ENCODE measurements around the gene PWWP2B.

PWWP2B gene

DNA sequence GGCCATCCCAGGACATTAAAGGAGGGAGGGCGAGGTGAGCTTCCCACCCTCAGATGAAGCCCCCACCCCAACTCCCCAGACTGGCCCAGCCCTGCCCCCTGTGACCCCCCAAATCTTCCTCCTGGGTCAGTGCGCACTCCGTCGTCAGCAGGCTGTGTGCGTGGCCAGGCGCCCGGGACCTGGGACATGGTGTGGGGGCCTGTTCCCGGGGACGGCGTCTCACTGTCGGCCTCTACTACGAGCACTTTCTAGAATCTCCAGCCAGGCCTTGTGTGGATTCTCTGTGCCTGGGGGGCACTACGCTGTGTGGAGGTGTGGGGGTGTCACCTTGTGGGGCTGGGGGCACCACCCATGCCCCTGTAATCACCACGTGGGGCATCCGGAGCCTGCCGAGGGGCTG is 9.8 kb downstream of the PWWP2B start:
- DNase-seq (ENCODE audit: low read depth in 1 of 2, low spot score in 1 of 2), result no peak

DNA sequence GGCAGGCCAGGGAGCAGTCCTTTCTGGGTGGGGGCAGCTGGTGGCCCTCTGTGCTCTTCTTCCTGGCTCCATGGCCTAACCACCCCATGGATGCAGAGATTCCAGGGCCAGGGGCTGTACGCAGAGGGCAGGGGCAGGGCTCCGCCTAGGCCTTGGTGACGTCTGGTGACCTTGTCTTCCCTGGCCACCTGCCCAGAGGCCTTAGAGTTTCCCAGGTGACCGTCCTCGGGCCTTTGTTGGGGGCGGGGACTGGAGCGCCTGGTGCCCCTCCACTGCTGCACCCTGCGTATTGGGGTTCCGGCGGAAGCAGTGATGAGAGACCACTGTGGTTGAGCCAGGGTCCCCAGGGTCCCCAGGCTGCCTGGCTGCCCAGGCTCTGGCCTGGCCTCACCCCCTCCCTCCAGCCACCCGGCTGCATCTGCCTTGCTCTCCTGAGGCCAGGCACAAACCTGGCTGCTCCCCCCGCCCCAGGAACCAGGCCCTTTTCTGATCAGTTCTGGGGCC is 10.3 kb downstream of the PWWP2B start:
- DNase-seq (ENCODE audit: low read depth in 1 of 2, low spot score in 1 of 2), result no peak

DNA sequence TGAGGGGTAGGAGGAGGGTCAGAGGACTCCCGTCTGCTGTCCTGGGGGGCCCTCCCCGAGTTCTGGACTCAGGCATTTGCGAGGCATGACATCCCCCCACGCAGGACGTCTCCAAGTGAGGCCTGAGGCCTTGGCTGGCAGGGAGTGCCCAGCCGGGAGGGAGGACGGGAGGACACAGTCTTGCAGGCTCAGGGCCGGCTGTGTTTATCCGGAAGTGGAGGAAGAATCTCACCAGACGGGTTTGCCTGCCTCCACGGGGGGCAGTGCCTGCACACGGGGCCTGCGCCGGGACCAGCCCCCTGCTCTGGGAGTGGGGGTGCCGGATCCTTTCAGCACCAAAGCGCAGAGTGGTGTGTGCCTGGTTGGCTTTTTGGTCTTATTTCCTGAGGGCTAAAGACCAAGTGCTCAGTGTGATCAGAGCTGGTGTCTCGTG is 10.9 kb downstream of the PWWP2B start:
- no peak for DNase-seq (ENCODE audit: low read depth in 1 of 2, low spot score in 1 of 2)

DNA sequence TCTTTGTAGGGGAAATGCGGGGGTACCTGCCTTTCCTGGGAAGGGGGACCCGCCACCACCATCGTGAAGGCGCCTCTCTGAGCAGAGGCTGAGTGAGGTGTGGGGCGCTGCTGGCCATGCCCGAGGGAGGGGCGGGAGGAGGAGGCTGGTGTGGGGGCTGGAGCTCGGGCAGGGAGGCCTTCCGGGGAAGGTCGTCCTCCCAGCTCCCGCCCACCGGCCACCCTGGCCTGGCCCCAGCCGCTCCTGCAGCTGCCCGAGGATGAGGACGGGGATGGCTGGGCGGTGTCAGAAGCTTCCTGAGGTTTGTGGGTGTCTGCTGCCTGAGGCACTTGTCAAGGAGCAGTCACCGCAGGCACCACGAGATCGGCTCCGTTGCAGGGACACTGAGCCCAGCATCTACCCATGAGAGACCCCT is 11.4 kb downstream of the PWWP2B start:
- DNase-seq (ENCODE audit: low read depth in 1 of 2, low spot score in 1 of 2), result no peak

DNA sequence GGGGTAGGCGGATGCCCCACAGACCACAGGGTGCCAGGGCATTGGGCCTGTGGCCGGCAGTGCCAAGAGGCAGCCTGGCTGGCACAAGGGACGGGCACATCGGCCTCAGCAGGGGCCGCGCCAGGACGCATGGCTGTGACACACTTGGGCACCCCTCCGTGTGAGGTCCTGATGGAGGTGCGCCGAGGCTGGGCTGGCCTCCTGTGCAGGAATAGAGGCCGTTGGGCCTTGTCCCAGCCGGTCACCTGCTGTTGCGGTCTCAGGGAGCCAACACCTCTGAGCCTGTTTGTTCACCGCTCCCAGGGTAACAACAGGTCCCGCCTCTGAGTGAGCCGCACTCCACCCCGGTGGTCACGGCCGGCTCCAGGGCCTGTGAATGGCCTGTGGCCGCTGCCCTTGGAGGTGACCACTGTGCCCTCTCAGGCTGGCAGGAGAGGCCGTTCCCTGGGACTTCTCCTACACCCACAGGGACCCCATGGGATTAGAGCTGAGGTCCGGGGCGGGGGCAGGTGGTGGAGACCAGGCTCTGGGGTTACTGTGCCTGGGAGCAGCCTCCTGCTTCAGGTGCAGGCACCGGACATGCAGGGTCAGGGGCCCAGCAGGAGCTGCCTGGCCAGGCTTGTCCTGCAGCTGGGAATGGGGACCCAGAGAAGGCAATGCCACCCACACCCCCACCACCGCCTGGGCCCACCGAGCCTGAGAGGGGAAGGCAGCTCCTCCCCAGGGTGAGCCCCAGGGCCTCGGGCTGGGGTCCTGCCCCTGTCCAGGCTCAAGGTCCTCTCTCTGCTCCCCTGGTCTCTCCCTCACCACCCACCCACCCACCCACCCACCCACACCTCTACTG is 12.0 kb downstream of the PWWP2B start:
- no peak for DNase-seq (ENCODE audit: low read depth in 1 of 2, low spot score in 1 of 2)

DNA sequence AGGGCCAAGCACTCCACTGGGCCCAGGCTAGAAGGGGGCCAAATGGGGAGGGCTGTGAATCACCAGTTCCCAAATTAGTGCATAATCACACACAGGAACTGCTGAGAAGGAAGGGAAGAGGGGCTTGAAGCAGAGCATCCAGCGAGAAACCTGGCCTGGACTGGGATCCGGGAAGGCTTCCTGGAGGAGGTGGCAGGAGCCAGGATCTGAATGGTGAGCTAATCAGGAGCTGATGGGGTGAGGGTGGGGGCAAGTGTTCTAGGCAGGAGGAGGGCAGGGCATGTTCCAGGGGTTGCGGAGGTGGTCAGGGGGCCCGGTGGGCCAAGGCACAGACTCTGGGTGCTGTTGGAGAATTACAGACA is 12.6 kb downstream of the PWWP2B start:
- DNase-seq (ENCODE audit: low read depth in 1 of 2, low spot score in 1 of 2), result no peak

DNA sequence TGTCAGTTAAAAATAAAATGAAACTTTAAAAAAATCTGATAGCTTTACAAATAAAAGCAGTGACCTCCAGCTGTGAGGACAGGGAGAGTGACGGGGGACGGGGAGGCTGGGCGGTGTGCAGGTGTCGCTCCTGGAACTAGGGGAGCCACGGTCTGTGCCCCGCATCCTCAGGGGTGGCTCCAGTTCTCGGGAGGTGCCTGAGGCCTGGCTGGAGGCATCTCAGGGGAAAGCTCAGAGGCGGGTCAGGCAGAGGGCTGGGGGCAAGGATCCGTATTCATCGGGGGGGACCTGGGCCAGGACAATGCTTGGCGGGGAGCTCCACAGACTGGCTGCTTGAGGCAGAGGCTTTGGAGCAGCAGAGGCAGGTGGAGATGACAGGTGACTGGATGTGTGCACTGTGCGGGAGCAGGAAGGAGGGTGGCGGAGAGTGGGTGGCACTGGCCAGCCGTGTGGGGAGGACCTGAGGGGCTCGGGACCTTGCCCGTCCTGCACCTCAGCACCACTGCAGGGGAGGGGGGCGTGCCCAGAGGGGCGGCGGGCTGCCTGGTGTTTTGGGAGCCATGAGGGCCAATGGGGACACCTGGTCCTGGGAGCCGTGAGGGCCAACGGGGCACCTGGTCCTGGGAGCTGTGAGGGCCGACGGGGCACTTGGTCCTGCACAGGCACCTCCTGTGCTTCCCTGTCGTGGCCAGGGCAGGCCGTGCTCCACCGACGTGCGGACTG is 13.2 kb downstream of the PWWP2B start:
- no peak for DNase-seq (ENCODE audit: low read depth in 1 of 2, low spot score in 1 of 2)

DNA sequence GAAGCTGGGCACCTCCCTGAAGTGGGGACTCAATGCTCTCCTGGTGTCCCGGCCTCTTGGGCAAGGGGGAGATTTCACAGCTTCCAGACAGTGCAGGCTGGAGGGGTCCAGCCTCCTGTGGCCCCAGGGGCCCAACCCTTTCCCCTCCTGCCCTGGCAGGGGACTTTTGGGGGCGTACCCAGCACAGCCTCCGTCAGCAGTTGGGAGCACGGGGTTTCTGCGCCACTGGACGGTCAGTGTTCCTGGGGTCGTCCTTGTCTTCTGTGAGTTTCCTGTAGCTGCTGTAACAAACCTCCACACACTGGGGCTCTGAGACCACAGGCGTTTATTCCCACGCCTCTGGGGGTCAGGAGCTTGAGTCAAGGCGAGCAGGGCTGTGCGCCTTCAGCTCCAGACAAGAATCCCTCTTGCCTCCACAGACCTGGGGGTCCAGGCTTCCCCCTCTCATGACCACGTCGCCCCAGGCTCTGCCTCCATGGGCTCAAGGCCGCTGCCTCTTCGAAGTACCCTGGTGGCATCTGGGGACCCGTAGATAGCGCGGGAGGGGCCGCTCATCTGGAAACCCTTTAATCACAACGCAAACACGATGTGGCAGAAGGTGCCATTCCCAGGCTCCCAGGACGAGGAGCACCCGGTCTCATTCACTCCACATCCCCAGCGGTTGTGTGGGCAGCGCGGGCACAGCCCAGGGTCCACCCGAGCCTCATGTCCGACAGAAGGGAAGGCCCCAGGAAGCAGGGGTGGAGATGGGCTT is 14.0 kb downstream of the PWWP2B start:
- DNase-seq (ENCODE audit: low read depth in 1 of 2, low spot score in 1 of 2), result no peak

DNA sequence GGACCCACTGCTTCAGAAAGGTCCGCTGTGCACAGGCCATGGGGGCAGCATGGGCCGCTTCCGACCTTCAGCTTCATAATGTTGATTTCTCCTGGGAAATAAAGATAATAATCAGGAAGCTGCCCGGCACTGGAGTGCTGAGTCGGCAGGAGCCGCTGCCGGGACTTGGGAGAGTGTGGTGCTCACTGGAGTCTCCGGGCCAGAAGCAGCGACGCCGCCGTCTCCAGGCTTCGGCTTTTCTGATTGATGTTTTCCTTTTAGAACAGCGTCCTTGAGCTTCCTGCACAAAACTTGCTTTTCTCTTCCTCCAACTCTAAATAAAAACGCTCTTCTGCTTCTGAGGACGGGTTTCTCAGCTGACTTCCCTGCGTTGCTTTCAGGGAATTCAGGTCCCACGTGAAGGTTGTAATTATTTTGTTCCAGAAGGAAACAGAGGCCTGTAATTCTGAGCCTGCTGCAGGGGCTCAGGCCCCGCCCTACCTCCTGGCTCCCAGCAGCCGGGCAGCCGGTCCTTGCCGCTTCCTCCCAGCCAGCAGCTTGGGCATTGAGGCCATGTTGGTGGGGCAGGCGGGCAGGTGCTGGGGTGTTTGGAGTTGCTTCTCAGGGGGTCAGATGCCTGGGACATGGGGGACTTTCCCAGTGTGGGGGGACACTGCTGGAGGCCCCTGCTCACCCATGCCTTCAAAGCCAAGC is 14.7 kb downstream of the PWWP2B start:
- DNase-seq (ENCODE audit: low read depth in 1 of 2, low spot score in 1 of 2), result no peak

DNA sequence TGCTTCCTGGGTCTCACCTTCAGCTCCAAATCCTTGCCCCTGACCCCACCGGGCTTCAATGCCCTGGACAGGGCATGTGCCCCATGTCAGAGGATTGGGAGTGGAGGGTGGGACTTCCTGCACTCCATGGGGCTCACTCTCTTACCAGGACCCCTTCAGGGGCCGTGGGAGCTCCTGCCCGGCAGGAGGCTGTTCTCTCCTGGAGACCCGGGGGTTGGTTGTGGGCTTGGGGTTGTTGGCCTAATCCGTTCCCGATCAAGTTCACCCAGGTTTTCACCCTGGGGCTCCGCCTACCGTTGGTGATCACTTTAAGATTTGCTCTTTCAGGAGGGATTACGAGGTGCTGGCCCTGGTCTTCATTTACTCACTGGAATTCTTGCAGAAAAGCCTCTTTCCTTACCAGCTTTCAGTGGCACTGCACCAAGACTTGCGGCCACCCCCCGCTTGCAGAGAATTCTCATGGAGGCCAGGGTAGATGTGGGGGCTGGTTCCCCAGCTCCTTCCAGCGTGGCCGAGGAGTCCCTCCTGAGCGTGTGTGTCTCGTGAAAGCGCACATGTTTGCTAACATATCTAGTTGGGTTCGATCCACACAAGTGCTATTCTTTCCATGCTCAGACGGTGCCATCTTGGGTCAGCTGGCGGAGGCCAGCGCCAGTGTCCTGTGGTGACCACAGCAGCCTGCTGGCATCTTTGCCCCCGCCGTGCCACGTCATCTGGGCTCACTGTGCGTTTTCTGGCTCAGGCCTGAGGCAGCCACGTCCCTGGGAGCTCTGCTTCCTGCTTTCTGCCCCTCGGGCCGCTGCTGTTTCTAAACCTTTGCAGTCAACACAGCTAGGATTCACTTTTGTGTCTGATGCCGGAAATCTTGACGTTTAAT is 15.6 kb downstream of the PWWP2B start:
- DNase-seq (ENCODE audit: low read depth in 1 of 2, low spot score in 1 of 2), result no peak

DNA sequence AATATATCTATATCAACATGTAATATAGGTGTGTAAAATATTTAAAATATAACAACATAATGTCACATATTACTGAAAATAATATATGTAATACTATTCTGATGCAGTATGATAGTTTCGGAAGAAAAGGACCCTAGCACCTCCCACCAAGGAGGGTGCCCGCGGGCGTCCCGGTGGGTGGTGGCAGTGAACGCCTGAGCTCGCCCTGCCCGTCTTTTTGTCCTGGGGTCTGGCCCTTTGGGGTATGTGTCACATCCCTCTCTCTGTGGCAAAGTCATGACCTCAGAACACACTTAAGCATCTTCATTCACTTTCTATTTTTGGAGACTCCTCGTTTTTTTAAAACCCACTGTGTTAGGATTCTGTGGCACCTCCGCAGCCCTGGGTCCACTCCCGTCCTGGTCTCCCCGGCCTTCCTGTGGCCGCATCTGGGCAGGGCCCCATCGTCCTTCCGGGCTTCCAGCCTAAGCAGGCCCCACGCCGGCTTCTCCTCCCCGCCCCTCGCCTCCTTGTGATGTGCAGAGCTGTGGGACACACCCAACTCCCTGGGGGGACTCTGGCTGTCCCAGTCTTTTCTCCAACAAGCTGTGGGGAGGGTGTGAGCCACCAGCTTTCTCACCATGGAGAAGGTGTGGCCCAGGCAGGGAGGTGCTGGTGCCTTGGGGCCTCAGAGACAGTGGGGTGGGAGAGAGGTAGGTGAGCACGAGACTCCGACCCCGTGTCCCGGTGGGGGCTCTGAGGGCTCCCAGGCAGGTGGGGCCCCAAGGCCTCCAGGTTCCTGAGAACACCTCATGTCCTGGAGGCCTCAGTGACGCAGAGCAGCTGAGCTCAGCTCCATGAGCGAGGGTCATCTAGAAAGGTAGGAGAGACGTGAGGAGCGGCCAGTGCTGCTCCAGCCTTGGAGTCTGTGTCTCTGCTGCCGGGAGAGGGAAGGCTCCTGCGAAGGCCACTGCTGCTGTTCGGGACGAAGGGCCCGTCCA is 16.5 kb downstream of the PWWP2B start:
- DNase-seq (ENCODE audit: low read depth in 1 of 2, low spot score in 1 of 2), result no peak

DNA sequence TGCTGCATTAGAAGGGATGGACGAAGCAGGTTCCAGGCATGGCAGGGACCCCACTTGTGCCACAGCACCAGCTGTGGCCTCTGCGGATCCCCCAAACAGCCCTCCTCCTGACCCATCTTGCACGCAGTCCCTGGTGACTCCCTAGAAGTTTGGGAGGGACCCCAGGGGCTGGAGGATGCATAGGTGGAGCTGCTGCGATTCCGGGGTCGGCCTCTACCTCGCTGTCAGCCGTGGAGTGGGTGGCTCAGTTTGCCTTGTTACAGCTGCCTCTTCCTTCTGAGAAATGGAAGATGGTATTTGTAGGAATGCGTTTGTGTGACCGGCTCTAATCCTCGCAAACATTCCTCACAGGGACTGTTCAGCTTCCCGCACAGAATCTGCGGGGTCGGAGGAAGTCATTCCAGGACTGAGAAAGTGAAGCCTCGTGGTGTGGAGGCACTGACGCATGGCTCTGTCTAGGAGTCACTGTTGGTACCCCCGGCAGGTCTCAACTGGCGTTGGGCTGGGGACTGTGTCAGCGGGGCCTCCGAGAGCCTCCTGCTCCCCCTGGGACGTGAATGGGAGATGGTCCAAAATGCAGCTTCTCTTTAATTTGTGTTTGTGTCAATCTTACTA is 17.5 kb downstream of the PWWP2B start:
- no peak for DNase-seq (ENCODE audit: low read depth in 1 of 2, low spot score in 1 of 2)

DNA sequence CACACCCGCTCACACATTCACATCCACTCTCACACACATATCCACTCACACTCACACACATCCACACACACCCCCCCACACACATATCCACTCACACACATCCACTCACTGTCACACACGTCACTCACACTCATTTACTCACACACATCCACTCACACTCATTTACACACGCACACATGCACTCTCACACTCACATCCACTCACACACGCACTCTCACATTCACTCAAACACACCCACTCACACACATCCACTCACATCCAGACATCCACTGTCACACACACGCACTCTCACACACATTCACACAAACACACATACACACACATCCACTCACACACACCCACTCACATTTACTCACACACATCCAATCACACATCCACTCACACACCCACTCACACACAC is 18.3 kb downstream of the PWWP2B start:
- no peak for DNase-seq (ENCODE audit: low read depth in 1 of 2, low spot score in 1 of 2)

DNA sequence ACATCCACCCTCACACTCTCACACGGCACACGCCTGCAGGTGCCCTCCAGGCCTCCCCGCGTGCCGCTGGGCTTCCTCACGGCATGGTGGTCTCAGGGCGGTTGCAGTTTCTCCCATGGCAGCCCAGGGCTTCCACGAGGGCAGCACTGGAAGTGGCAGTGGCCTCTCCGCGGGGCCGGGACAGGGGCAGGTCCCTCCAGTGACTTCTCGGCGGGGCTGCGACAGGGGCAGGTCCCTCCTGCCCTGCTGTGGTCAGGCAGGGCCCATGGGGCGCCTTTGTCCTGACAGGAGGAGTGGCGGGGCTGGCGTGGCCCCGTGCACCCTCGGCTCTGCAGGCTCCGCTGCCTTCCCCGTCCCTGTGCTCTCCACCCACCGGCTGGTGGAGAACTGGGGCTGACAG is 19.0 kb downstream of the PWWP2B start:
- DNase-seq (ENCODE audit: low read depth in 1 of 2, low spot score in 1 of 2), result no peak

DNA sequence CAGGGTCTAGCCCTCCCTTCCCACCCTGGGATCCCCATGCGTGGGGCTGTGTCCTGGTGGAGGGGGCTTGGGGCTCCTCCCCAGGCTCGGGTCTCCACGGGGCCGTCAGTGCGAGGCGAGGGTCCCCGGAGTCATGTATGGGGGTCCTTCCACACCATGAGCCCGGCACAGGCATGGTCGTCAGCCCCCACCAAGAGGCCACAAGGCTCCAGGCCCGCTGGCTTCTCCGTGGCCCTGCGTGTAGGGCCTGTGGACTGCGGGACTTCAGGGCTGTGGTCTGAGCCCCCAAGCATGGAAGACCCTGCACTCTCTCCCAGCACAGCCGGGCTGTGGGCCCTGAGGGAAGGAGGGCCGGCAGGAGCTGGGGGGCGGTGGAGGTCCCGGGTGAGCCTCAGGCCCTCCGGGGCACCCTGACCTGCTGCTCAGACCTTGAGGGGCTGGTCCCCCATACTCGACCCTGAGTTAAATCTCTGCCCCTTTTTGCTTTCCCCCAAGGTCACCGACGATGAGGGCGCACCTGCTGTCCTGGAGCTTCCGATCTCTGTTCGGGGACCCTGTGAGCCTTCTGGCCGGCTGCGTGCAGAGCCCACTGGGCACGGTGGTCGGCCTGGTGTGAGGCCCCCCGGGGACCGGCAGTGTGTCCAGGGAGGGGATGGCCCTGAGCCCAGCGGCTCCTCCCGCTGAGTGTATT is 19.7 kb downstream of the PWWP2B start:
- DNase-seq (ENCODE audit: low read depth in 1 of 2, low spot score in 1 of 2), result no peak

DNA sequence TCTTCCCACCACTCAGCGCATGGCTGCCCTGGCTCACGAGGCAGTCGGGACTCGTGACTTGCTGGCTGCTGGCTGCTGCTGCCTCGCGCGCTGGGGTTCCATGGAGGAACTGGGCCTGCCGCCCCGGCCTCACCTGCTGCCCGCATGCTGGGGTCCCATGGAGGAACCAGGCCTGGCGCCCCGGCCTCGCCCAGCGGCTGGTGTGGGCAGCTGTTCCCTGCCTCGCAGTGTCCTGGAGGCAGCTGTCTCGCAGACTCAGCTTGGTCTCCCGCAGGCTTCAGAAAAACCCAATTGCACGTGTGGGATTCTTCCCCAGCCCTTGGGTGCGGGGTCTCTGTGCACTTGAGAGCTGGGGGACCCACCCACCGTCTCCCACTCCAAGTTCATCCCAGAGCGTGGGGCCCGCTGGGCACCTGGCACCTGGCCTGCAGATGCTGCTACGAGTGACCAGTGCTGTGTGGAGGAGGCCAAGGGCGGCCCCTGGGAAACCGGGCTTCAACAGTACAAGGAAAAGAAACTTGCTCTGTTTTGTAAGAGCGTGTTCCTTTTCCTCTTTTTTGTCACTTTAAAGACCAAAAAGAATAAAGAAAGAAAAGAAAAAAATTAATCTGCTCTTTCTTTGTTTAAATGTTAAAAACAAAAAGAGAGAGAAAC is 20.4 kb downstream of the PWWP2B start:
- DNase-seq (ENCODE audit: low read depth in 1 of 2, low spot score in 1 of 2), result no peak

DNA sequence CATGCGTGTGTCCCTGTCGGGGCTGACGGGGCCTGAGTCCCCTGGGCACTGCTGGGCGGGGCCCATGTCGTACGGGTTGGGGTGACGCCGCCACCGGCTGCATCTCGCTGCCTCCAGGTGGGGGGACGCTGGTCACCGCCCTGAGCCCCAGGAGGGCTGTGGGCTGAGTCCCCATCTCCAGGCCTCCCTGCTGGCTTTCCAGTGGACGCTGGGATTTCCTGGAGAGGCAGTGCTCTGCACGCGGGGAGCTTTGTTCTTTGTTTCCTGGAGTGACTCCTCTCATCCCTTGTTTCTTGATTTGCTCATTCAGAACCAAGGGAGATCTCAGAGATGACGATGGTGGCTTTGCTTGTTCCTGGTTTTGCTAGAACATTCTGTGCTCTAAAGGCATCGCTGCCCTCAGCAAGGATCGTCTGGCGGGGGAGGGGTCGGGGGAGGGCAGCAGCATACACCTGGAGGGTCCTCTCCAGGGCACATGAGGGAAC is 21.0 kb downstream of the PWWP2B start:
- no peak for DNase-seq (ENCODE audit: low read depth in 1 of 2, low spot score in 1 of 2)
